AG10803 (cell line): ENCODE results near the gene SNX20.

Experiments
- DNase-seq: peaks from one replicate; pipeline ENCODE4 v3.0.0; 2010; ENCODE audit warnings: low read depth
- H3K4me3 ChIP-seq: 2 replicates; pipeline ENCODE4 v1.5.1; 2011; ENCODE audit warnings: mild to moderate bottlenecking, low read length, control low read depth
- CTCF ChIP-seq: conservative IDR thresholded peaks from 2 replicates; pipeline ENCODE4 v1.5.1; 2011; ENCODE audit warnings: mild to moderate bottlenecking, low read length, control low read depth, inconsistent platforms

Gene SNX20

GRCh38 chr16:50679266-50679665 lies 1.8 kb downstream of the SNX20 start:
- no peak for TF ChIP-seq CTCF
- DNase-seq = no peak
- H3K4me3 ChIP-seq = no peak overlapping the region

- no peak for DNase-seq
- H3K4me3 ChIP-seq = no peak overlapping the region
- no peak for TF ChIP-seq CTCF
These were observed 2.6 kb downstream of the SNX20 start for GRCh38 chr16:50678531-50678930.

GRCh38 chr16:50677351-50677750 lies 3.8 kb downstream of the SNX20 start:
- peak; percentile 15; the same call in 1 of the 2 replicates for TF ChIP-seq CTCF
- DNase-seq = no peak
- H3K4me3 ChIP-seq = no peak overlapping the region

- TF ChIP-seq CTCF = no peak
- DNase-seq = no peak
- no peak overlapping the region for H3K4me3 ChIP-seq
These were observed 4.4 kb downstream of the SNX20 start for GRCh38 chr16:50676684-50677225.

- no peak for TF ChIP-seq CTCF
- no peak for DNase-seq
- no peak overlapping the region for H3K4me3 ChIP-seq
These were observed 5.2 kb downstream of the SNX20 start for GRCh38 chr16:50675686-50676610.

- H3K4me3 ChIP-seq = no peak overlapping the region
- no peak for TF ChIP-seq CTCF
- DNase-seq = no peak
These were observed 6.3 kb downstream of the SNX20 start for GRCh38 chr16:50674831-50675230.
